ENCODE measurements around the gene CNTNAP5. TPM values are rescaled to one million over a fixed set of nuclear protein-coding genes. Genes with fewer than 3 reads are reported as not detected.

Gene CNTNAP5
- total and polyA plus RNA-seq, 2 of the 13 experiments (the other 11 are each of a cell fraction or from before 2014, with no cell fraction given), result not detected

DNA sequence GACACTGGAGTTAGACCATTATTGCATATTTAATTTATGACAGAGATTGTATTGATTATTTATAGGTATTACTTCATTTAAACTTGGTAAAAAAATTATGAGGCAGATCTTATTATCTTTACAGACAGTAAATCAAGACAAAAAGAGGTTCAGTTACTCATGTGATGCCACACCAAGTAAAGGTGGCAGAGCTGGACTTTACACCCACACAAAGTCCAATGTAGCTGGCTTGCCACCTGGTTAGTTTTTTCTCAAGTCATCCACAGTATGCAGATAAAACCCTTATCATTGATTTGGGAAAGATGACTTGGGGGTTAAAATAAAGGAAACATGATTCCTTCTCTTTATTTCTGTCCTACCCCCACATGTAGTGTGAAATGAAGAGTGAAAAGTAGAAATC lies 137.2 kb downstream of the CNTNAP5 start:
- no TSS peak for BruUV-seq (replicated peaks)

More for the DNA sequence above, 137.2 kb downstream of the CNTNAP5 start:
- Histone ChIP-seq H2AFZ (ENCODE audit: low read length) (no peak overlapping the region), H3K4me1 (ENCODE audit: insufficient read depth, low read length) (no peaks in the 10 kb centered on the region), H3K9me3 (ENCODE audit: low read length) (no peaks in the 10 kb centered on the region), H3K27ac (ENCODE audit: extremely low read length, insufficient read depth, low read length) (no peak overlapping the region), H4K20me1 (ENCODE audit: insufficient read depth, low read length) (no peaks in the 10 kb centered on the region), H3K4me2 (ENCODE audit: low read depth, low read length) (no peak overlapping the region), H3K9ac (ENCODE audit: insufficient read depth, low read depth, low read length) (no peak overlapping the region), H3K4me3 (replicated peaks in 1 of 3; ENCODE audit: insufficient read depth in 1 of 3, low read depth in 2 of 3, low read length in 3 of 3) (no peak overlapping the region), H3K36me3 (replicated peaks in 1 of 2; ENCODE audit: control insufficient read depth in 1 of 2, insufficient read depth in 2 of 2, low read length in 2 of 2) (no peaks in the 10 kb centered on the region), H3K79me2 (ENCODE audit: insufficient read depth, low read length) (no peaks in the 10 kb centered on the region), H3K27me3 (ENCODE audit: control insufficient read depth in 1 of 2, insufficient read depth in 2 of 2, low read length in 2 of 2) (no peaks in the 10 kb centered on the region)
- no peak for ATAC-seq
- intact Hi-C loops (cut with micrococcal nuclease; ENCODE audit: unreplicated experiment) (no loop called here), in situ Hi-C loops (cut with HindIII; ENCODE audit: extremely low pct_ligation_motif_present, low pct_unique_long_range_greater_than_20kb) (no loop called here)
- TF ChIP-seq, protein P1, sequence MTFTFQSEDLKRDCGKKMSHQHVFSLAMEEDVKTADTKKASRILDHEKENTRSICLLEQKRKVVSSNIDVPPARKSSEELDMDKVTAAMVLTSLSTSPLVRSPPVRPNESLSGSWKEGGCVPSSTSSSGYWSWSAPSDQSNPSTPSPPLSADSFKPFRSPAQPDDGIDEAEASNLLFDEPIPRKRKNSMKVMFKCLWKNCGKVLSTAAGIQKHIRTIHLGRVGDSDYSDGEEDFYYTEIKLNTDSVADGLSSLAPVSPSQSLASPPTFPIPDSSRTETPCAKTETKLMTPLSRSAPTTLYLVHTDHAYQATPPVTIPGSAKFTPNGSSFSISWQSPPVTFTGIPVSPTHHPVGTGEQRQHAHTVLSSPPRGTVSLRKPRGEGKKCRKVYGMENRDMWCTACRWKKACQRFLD (CRISPR knock-in tag; IDR thresholded peaks at IDR 0.05; ENCODE audit: borderline replicate concordance), result no peak
- TF ChIP-seq DMTF1 (CRISPR knock-in tag; IDR thresholded peaks at IDR 0.05), result no peak
- no peak for TF ChIP-seq ZSCAN9 (CRISPR knock-in tag; IDR thresholded peaks at IDR 0.05; ENCODE audit: borderline replicate concordance)
- no peak for TF ChIP-seq ZKSCAN8 (CRISPR knock-in tag; IDR thresholded peaks at IDR 0.05; ENCODE audit: borderline replicate concordance)
- TF ChIP-seq ZNF891 (CRISPR knock-in tag; IDR thresholded peaks at IDR 0.05), result no peak
- no peak for TF ChIP-seq ATF7 (IDR thresholded peaks at IDR 0.05)
- TF ChIP-seq ATF7 (CRISPR knock-in tag; IDR thresholded peaks at IDR 0.05), result no peak
- no peak for TF ChIP-seq ZNF569 (CRISPR knock-in tag; IDR thresholded peaks at IDR 0.05; ENCODE audit: borderline replicate concordance)
- TF ChIP-seq THYN1 (CRISPR knock-in tag; IDR thresholded peaks at IDR 0.05; ENCODE audit: borderline replicate concordance, low read depth), result no peak
- TF ChIP-seq BRF2 (CRISPR knock-in tag; IDR thresholded peaks at IDR 0.05), result no peak
- no peak for TF ChIP-seq RAD51 (IDR thresholded peaks at IDR 0.05; ENCODE audit: borderline replicate concordance)
- no peak for TF ChIP-seq GTF3A (CRISPR knock-in tag; conservative IDR thresholded peaks at IDR 0.05)
- no peak for TF ChIP-seq ZNF280D (CRISPR knock-in tag; IDR thresholded peaks at IDR 0.05)
- no peak for TF ChIP-seq SCMH1 (CRISPR knock-in tag; IDR thresholded peaks at IDR 0.05; ENCODE audit: borderline replicate concordance)
- no peak for TF ChIP-seq DMAP1 (CRISPR knock-in tag; IDR thresholded peaks at IDR 0.05)
- no peak for TF ChIP-seq CREM (IDR thresholded peaks at IDR 0.05)
- no peak for TF ChIP-seq CREM (CRISPR knock-in tag; IDR thresholded peaks at IDR 0.05)
- TF ChIP-seq PAWR (CRISPR knock-in tag; IDR thresholded peaks at IDR 0.05; ENCODE audit: borderline replicate concordance), result no peak
- no peak for TF ChIP-seq PHB2 (IDR thresholded peaks at IDR 0.05; ENCODE audit: partially characterized antibody)
- TF ChIP-seq ZNF12 (CRISPR knock-in tag; IDR thresholded peaks at IDR 0.05), result no peak
- no peak for TF ChIP-seq TAF1 (CRISPR knock-in tag; IDR thresholded peaks at IDR 0.05)
- ChIA-PET CTCF (ENCODE audit: low intra/inter-chr PET ratio, low total read pairs) (no interaction called here), POLR2A (no interaction called here)
- FAIRE-seq, result no peak
- no peak for DNase-seq (ENCODE audit: low spot score)
